CD4-positive, alpha-beta memory T cell (primary cell): Measurements from ENCODE around the gene TMEM178B. TPM values are rescaled to one million over a fixed set of nuclear protein-coding genes. Genes with fewer than 3 reads are reported as not detected.

Experiments
- CTCF ChIA-PET: fragments of 350-600 bp; sonication (Branson Sonifier 250); formaldehyde crosslinking; loops from one replicate; lab custom pipeline; 2021; ENCODE audit warnings: inconsistent platforms; ENCODE audit not compliant: partially characterized antibody; lab: Charles Lee
- POLR2A ChIA-PET: fragments of 350-600 bp; sonication (Branson Sonifier 250); formaldehyde crosslinking; loops from one replicate; lab custom pipeline; 2021; ENCODE audit not compliant: partially characterized antibody; lab: Charles Lee
- DNase-seq, 5 donors: peaks; one replicate each; pipeline versions ENCODE4 v3.0.0 to v3.0.0-alpha.2; 2020 to 2022; ENCODE audit warnings: mixed read lengths in 1 of 5
- H3K27ac ChIP-seq: one replicate; pipeline ENCODE4 v1.7.0; 2013; ENCODE audit warnings: low read depth, low read length
- H3K27me3 ChIP-seq: 2 replicates; pipeline ENCODE4 v1.7.0; 2013; ENCODE audit warnings: mild to moderate bottlenecking, low read length, moderate library complexity; ENCODE audit not compliant: insufficient read depth
- H3K36me3 ChIP-seq: 2 replicates; pipeline ENCODE4 v1.7.0; 2013; ENCODE audit warnings: mild to moderate bottlenecking, low read length, moderate library complexity; ENCODE audit not compliant: insufficient read depth
- H3K4me1 ChIP-seq: 2 replicates; pipeline ENCODE4 v1.7.0; 2013; ENCODE audit warnings: mild to moderate bottlenecking, low read length, moderate library complexity; ENCODE audit not compliant: insufficient read depth
- H3K4me3 ChIP-seq, 2 donors: one replicate each; pipeline ENCODE4 v1.7.0; 2013; ENCODE audit warnings: low read length in 2 of 2, mild to moderate bottlenecking in 1 of 2
- H3K9me3 ChIP-seq, 2 donors: one replicate each; pipeline ENCODE4 v1.7.0; 2013; ENCODE audit warnings: low read length in 2 of 2, control low read depth in 1 of 2; ENCODE audit not compliant: control insufficient read depth in 1 of 2
- H3K27ac Mint-ChIP-seq, 7 donors: one replicate each; pipeline ENCODE4 v1.8.0; 2020 to 2021; ENCODE audit warnings: mixed read lengths in 7 of 7, mild to moderate bottlenecking in 6 of 7, inconsistent platforms in 3 of 7, moderate library complexity in 3 of 7
- H3K27me3 Mint-ChIP-seq, 2 donors: one replicate each; pipeline ENCODE4 v1.8.0; 2020 to 2021; ENCODE audit warnings: mixed read lengths in 2 of 2
- H3K36me3 Mint-ChIP-seq, 2 donors: one replicate each; pipeline ENCODE4 v1.8.0; 2020 to 2021; ENCODE audit warnings: mixed read lengths in 2 of 2, inconsistent platforms in 1 of 2, mild to moderate bottlenecking in 1 of 2
- H3K4me1 Mint-ChIP-seq, 4 donors: one replicate each; pipeline ENCODE4 v1.8.0; 2020 to 2021; ENCODE audit warnings: mixed read lengths in 4 of 4, mild to moderate bottlenecking in 1 of 4
- H3K4me3 Mint-ChIP-seq, 8 donors: one replicate each; pipeline ENCODE4 v1.8.0; 2020 to 2021; ENCODE audit warnings: mixed read lengths in 8 of 8, mild to moderate bottlenecking in 7 of 8, moderate library complexity in 6 of 8, inconsistent platforms in 3 of 8
- H3K9me3 Mint-ChIP-seq, 8 donors: one replicate each; pipeline ENCODE4 v1.8.0; 2020 to 2021; ENCODE audit warnings: mixed read lengths in 8 of 8, mild to moderate bottlenecking in 5 of 8, inconsistent platforms in 3 of 8, moderate library complexity in 1 of 8
- intact Hi-C: fragments of 100-400 bp; cut with micrococcal nuclease; formaldehyde crosslinking; loops from one replicate; pipeline ENCODE4 v1.15.1; 2023
- polyA plus RNA-seq, 2 donors: library from polyadenylated mRNA; unstranded; fragments of 300-500 nt; fragmentation: Illumina TruSeq; gene quantifications; one replicate each; pipeline ENCODE4 v1.2.3, GENCODE V29; 2021
- total RNA-seq, 2 experiments: library from RNA; stranded (reverse); gene quantifications; one replicate each; pipeline ENCODE4 v1.2.3, GENCODE V29; 2021

Gene TMEM178B
- total and polyA plus RNA-seq, 4 experiments from 2014 or later: 0.20 to 0.89 (median 0.49) TPM

DNA sequence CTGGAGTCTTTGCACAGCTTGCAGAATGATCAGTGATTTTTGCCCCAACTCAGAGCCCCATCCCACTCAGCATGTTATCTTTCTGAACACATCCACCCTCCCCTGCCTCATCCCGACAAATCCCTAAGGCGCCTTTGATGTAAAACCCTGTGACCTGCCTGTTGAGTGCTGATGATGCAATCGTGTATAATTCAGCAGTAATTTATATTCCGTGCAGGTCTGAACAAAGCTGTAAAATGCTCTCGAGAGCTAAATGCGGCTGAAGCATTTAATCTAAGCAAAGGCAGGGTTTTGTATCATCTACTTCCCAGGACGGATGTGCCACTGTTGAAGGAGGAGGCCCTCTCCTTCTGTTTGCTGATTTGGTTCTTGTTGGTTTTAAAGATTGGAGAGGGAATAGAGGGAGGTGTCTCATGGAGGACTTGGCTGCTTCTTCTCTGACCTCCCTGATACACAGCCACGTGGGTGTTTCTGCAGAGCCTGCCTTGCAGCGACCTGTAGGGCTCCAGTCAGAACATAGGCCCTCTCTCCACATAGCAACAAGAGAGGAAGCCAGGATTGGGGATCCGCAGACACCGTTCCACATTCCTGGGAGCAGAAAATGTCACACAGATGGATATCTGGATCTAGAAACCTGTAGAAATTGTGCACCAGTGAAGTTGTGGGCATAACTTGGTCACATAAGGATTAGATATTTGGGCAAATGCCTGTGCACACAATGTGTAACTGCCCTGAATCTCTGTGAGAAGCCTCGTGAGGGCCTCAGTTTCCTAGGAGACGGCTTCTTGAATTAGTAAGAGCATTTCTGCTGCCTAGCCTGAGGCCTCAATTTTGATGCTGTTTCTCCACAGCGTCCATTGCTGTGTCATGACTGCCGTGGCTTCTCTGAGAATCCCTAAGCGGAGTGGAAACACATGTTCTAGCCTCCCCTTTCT, 387.2 kb downstream of the TMEM178B start:
- peaks cover 0 to 4% (median 0%) of the 10 kb centered on the region in 8 donors for H3K9me3 Mint-ChIP-seq
- no peak overlapping the region for H3K4me3 Mint-ChIP-seq

DNA sequence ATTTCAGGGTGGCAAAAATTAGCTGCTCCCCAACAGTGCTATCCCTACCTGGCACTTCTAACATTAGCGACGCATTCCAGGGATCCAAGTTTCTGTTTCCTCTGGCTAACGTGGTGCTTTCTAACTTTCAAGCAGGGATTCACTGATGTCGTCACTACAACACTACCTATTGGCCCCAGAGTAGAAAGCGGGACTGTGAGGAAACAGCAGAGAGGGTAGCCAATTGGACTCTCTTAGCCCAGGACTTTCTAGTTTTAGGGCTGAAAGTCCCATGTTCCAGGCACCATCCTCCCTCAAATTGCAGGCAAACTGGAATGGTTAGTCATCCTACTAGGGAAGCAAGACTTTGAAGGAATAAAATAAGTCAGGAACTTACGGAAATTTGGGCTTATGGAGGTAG, 388.1 kb downstream of the TMEM178B start:
- ChIA-PET CTCF (no interaction called here), POLR2A (no interaction called here)
- H3K9me3 Mint-ChIP-seq: peaks cover 0 to 4% (median 0%) of the 10 kb centered on the region in 8 donors
- no peaks in the 10 kb centered on the region for H3K9me3 ChIP-seq
- H3K27me3 Mint-ChIP-seq: peaks cover 9 to 10% of the 10 kb centered on the region in 2 donors
- H3K4me1 Mint-ChIP-seq: no peaks in the 10 kb centered on the region
- H3K27ac Mint-ChIP-seq: no peak overlapping the region
- intact Hi-C loops: no loop called here
- H3K36me3 Mint-ChIP-seq: no peaks in the 10 kb centered on the region
- DNase-seq: no peak
- H3K4me3 Mint-ChIP-seq: no peak overlapping the region
- H3K36me3 ChIP-seq: no peaks in the 10 kb centered on the region
- H3K4me1 ChIP-seq: no peaks in the 10 kb centered on the region
- H3K27me3 ChIP-seq: no peaks in the 10 kb centered on the region
- no peak overlapping the region for H3K27ac ChIP-seq
- no peak overlapping the region for H3K4me3 ChIP-seq

More for the DNA sequence above, 387.2 kb downstream of the TMEM178B start:
- peaks cover 7 to 9% of the 10 kb centered on the region in 2 donors for H3K27me3 Mint-ChIP-seq
- H3K4me1 Mint-ChIP-seq: no peaks in the 10 kb centered on the region
- Histone ChIP-seq H3K36me3 (no peaks in the 10 kb centered on the region), H3K4me1 (no peaks in the 10 kb centered on the region), H3K9me3 (no peaks in the 10 kb centered on the region), H3K27ac (no peak overlapping the region), H3K27me3 (no peaks in the 10 kb centered on the region), H3K4me3 (no peak overlapping the region)
- intact Hi-C loops: no loop called here
- ChIA-PET CTCF (no interaction called here), POLR2A (no interaction called here)
- no peak overlapping the region for H3K27ac Mint-ChIP-seq
- H3K36me3 Mint-ChIP-seq: no peaks in the 10 kb centered on the region
- DNase-seq: no peak

DNA sequence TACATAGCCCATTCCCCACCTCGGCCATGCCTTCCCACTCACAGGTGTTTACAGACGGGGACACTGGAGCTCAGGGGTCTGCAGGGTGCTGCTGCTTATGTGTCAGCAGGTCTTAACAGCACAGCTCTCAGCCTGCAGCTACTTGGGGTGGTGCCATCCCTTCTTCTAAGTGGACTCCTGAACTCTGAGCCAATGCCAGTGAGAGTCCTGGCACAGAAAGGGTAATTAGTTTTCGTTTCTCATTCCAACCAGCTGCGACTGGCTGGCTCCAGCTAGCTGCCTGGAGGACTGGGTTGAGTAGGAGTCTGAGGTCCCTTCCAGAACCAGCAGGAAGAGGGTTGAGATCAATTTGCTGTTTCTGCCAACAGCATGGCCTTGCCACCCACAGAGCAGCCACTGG, 389.1 kb downstream of the TMEM178B start:
- Histone ChIP-seq H3K9me3 (no peaks in the 10 kb centered on the region), H3K4me3 (no peak overlapping the region), H3K27ac (no peak overlapping the region), H3K36me3 (no peaks in the 10 kb centered on the region), H3K27me3 (no peaks in the 10 kb centered on the region), H3K4me1 (no peaks in the 10 kb centered on the region)
- Mint-ChIP-seq H3K4me3 (no peak overlapping the region), H3K9me3 (peaks cover 0 to 4% (median 0%) of the 10 kb centered on the region in 8 donors), H3K27ac (no peak overlapping the region), H3K36me3 (no peaks in the 10 kb centered on the region), H3K27me3 (peaks cover 10 to 12% of the 10 kb centered on the region in 2 donors), H3K4me1 (no peaks in the 10 kb centered on the region)
- intact Hi-C loops: no loop called here
- ChIA-PET POLR2A (no interaction called here), CTCF (no interaction called here)
- no peak for DNase-seq

DNA sequence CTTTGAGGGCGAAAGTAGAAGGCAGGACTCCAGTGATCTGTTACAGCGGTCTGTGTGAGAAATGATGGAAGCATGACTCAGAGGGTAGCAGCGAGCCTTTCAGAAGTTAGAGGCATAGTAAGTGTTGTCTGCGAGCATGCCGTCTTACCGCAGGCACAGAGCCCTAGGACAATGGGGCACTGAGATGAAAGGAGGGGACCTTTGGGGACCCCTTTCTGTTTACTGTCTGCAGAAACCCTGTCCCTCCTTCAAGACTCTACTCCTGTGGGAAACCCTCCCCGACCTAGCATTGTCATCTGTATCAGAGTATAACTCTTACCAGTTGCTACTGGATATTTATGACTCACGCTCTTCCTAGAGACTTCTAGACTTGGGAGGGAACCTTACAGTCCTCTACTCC, 390.1 kb downstream of the TMEM178B start:
- CTCF ChIA-PET: no interaction called here
- Mint-ChIP-seq H3K36me3 (no peaks in the 10 kb centered on the region), H3K4me3 (no peak overlapping the region)

DNA sequence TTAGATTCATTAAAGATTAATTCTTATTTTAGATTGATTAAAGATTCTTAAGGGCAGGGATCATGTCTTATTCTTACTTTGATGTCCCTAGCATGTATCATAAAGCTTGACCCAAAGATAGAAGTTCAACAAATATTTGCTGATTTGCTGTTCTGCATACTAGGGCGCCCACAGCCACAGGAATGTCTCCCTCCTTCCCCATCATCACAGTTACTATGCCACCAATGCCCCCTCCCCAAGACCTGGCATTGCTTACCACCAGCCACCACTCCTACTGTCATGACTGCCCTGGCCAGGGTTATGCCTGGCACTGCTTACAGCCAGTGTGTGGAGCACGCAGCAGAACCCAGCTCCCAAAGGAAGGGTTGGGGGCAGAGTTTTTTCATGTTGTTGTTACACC, 390.7 kb downstream of the TMEM178B start:
- Mint-ChIP-seq H3K27ac (no peak overlapping the region), H3K27me3 (peaks cover 13 to 15% of the 10 kb centered on the region in 2 donors), H3K4me3 (no peak overlapping the region), H3K36me3 (no peaks in the 10 kb centered on the region), H3K4me1 (no peaks in the 10 kb centered on the region), H3K9me3 (peaks cover 0 to 4% (median 0%) of the 10 kb centered on the region in 8 donors)
- Histone ChIP-seq H3K4me3 (no peak overlapping the region), H3K27ac (no peak overlapping the region), H3K27me3 (no peaks in the 10 kb centered on the region), H3K9me3 (no peaks in the 10 kb centered on the region), H3K36me3 (no peaks in the 10 kb centered on the region), H3K4me1 (no peaks in the 10 kb centered on the region)
- no peak for DNase-seq
- POLR2A ChIA-PET: no interaction called here
- CTCF ChIA-PET: no interaction called here
- intact Hi-C loops: no loop called here

More for the DNA sequence above, 390.1 kb downstream of the TMEM178B start:
- Histone ChIP-seq H3K36me3 (no peaks in the 10 kb centered on the region), H3K4me1 (no peaks in the 10 kb centered on the region), H3K9me3 (no peaks in the 10 kb centered on the region), H3K27ac (no peak overlapping the region), H3K4me3 (no peak overlapping the region), H3K27me3 (no peaks in the 10 kb centered on the region)
- POLR2A ChIA-PET: no interaction called here
- no peak overlapping the region for H3K27ac Mint-ChIP-seq
- intact Hi-C loops: no loop called here
- H3K9me3 Mint-ChIP-seq: peaks cover 0 to 4% (median 0%) of the 10 kb centered on the region in 8 donors
- H3K27me3 Mint-ChIP-seq: peaks cover 13 to 15% of the 10 kb centered on the region in 2 donors
- no peak for DNase-seq
- H3K4me1 Mint-ChIP-seq: no peaks in the 10 kb centered on the region

DNA sequence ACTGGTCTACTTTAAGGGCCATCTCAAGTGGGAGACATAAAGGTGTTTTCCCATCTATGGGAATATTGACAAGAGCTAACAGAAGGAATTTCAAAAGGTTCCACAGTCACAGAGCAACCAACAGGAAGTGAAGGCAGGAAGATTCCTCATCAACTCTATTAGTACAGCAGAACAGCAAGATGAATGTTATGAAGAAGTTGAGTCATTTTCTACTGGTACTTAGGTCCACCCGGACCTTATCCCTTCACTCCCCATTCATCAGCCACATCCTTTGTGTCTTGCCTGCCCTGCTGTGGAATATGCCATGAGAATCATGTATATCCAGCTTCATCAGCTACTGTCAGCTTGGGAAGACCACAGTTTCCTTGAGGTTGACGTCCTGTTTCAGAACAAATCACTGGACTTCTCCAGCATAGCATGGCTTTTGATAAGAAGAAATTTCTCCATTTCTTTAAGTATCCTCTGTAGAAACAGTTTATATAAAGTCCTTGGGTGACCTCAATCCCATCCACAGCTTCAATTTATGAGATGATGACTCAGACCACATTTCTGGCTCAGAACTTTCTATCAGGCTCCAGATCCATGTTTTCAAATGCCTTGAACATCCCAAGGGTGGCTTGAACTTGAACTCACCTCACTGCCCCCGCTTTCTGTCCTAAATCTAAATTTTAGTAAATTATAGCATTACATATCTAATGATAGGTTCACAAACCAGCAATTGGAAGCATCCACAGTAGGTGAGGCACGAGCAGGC, 392.5 kb downstream of the TMEM178B start:
- Mint-ChIP-seq H3K4me1 (no peaks in the 10 kb centered on the region), H3K27me3 (peaks cover 14 to 15% of the 10 kb centered on the region in 2 donors), H3K36me3 (no peaks in the 10 kb centered on the region), H3K9me3 (peaks cover 0 to 4% (median 0%) of the 10 kb centered on the region in 8 donors), H3K4me3 (no peak overlapping the region), H3K27ac (no peak overlapping the region)
- no peaks in the 10 kb centered on the region for H3K36me3 ChIP-seq
- intact Hi-C loops: no loop called here
- H3K4me3 ChIP-seq: no peak overlapping the region
- H3K27me3 ChIP-seq: no peaks in the 10 kb centered on the region
- no peak for DNase-seq
- H3K9me3 ChIP-seq: no peaks in the 10 kb centered on the region
- ChIA-PET POLR2A (no interaction called here), CTCF (no interaction called here)
- no peaks in the 10 kb centered on the region for H3K4me1 ChIP-seq
- no peak overlapping the region for H3K27ac ChIP-seq

DNA sequence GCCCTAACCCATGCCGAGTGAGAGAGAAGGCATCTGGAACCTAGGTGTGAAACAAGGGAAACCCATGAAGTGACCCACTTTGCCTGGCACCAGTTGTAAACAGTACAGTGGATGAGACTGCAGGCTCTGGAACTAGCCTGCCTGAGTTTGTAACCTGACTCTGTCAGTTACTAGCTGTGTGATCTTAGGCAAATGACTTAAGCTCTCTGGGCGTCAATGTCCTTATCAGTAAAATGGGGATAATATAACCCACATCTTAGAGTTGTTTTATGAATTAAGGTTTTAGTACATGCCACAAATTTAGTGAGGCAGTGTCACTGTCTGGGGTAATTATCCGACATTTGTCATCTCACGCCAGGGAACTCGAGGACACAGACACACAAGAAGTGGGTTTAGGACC, 394.5 kb downstream of the TMEM178B start:
- ChIA-PET POLR2A (no interaction called here), CTCF (no interaction called here)
- intact Hi-C loops: no loop called here
- no peak overlapping the region for H3K27ac ChIP-seq
- peaks cover 9 to 14% of the 10 kb centered on the region in 2 donors for H3K27me3 Mint-ChIP-seq
- H3K4me1 Mint-ChIP-seq: no peaks in the 10 kb centered on the region
- no peaks in the 10 kb centered on the region for H3K9me3 ChIP-seq
- peaks cover 0 to 3% (median 0%) of the 10 kb centered on the region in 8 donors for H3K9me3 Mint-ChIP-seq
- no peaks in the 10 kb centered on the region for H3K27me3 ChIP-seq
- no peak overlapping the region for H3K27ac Mint-ChIP-seq
- H3K4me3 Mint-ChIP-seq: no peak overlapping the region
- H3K36me3 Mint-ChIP-seq: no peaks in the 10 kb centered on the region
- no peak overlapping the region for H3K4me3 ChIP-seq
- no peak for DNase-seq
- H3K36me3 ChIP-seq: no peaks in the 10 kb centered on the region
- H3K4me1 ChIP-seq: no peaks in the 10 kb centered on the region
